ENCODE measurements around the gene CHRM2. TPM values are rescaled to one million over a fixed set of nuclear protein-coding genes. Genes with fewer than 3 reads are reported as not detected.

The CHRM2 gene
- total and polyA plus RNA-seq, 9 donors: 0.05 to 0.69 (median 0.42) TPM; not detected in 2

DNA sequence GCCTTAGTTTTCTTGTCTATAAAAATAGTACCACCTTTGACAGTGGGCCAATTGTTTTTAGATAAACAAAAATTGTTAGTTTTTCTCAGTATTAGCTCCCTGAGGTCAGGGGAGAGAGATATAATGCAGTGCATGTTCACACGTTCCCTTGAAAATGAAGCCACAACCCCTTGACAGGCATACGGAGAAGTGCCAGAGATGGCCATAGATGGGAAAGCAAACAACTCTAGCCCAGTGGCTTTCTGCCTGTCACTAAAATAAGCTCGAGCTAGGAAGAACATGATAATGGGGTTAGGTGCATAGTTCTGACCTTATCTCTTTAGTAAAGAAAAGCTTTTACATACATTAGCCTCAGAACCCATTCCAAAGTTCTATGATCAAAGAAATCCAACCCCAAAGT, 124.9 kb downstream of the CHRM2 start:
- no peak overlapping the region for H3K4me3 ChIP-seq
- no peaks in the 10 kb centered on the region for H3K9me3 ChIP-seq
- H3K27me3 ChIP-seq: no peaks in the 10 kb centered on the region
- no peaks in the 10 kb centered on the region for H3K4me1 ChIP-seq (ENCODE audit: insufficient read depth)
- no peaks in the 10 kb centered on the region for H3K36me3 ChIP-seq
- intact Hi-C loops (cut with DNase I): no loop called here
- 60 to 64% (median 64%) methylated on average over 3 of the region's 3 CpGs for WGBS, 3 donors
- no peak for DNase-seq
- H3K27ac ChIP-seq: no peak overlapping the region
- TF ChIP-seq POLR2A (IDR thresholded peaks at IDR 0.05) (no peak), EP300 (IDR thresholded peaks at IDR 0.05) (no peak)
- TF ChIP-seq, protein P1, sequence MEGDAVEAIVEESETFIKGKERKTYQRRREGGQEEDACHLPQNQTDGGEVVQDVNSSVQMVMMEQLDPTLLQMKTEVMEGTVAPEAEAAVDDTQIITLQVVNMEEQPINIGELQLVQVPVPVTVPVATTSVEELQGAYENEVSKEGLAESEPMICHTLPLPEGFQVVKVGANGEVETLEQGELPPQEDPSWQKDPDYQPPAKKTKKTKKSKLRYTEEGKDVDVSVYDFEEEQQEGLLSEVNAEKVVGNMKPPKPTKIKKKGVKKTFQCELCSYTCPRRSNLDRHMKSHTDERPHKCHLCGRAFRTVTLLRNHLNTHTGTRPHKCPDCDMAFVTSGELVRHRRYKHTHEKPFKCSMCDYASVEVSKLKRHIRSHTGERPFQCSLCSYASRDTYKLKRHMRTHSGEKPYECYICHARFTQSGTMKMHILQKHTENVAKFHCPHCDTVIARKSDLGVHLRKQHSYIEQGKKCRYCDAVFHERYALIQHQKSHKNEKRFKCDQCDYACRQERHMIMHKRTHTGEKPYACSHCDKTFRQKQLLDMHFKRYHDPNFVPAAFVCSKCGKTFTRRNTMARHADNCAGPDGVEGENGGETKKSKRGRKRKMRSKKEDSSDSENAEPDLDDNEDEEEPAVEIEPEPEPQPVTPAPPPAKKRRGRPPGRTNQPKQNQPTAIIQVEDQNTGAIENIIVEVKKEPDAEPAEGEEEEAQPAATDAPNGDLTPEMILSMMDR (IDR thresholded peaks at IDR 0.05): no peak

DNA sequence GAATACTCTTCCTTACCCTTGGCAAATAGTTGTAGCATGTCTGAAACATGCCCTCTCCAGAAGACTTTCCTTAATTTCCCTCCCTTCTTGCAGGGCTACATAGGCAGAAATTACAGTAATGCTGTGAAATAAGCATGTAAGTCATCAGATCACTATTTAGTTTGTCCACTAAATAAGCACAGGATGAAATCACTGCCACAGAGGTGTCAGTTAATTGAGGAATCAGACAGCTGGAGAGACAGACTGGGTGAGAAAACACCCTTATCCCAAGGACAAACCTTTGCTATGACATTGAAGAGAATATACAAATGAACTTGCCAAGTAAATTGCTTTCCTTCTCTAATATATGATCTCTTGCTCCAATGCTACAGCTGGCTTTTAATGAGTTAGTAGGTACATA, 129.3 kb downstream of the CHRM2 start:
- H3K9me3 ChIP-seq: no peaks in the 10 kb centered on the region
- no peaks in the 10 kb centered on the region for H3K27me3 ChIP-seq
- no peaks in the 10 kb centered on the region for H3K36me3 ChIP-seq
- no peak for DNase-seq
- H3K4me1 ChIP-seq (ENCODE audit: insufficient read depth): no peaks in the 10 kb centered on the region
- H3K4me3 ChIP-seq: no peak overlapping the region
- intact Hi-C loops (cut with DNase I): no loop called here
- H3K27ac ChIP-seq: no peak overlapping the region
- TF ChIP-seq EP300 (IDR thresholded peaks at IDR 0.05): no peak
- TF ChIP-seq, protein P1 (IDR thresholded peaks at IDR 0.05): no peak
- TF ChIP-seq POLR2A (IDR thresholded peaks at IDR 0.05): no peak

DNA sequence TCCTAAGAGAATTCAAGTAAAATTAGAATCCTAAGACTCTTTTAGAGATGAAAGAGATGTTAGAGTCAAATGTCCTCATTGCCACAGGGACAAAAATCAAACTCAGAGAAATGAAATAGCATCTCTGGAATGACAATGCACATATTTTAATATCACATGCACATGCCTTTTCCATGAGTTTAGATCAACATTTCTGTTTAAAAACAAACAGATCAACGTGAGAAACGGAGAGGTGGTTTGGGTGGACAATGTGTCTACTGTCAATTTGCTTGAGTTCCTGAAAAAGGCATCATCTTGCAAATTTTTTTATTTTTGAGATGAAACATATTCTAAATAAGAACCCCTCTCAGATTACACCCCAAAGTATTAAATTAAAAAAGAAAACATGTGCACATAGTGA, 130.0 kb downstream of the CHRM2 start:
- Histone ChIP-seq H3K4me1 (ENCODE audit: insufficient read depth) (no peaks in the 10 kb centered on the region), H3K27me3 (no peaks in the 10 kb centered on the region), H3K9me3 (no peaks in the 10 kb centered on the region), H3K4me3 (no peak overlapping the region), H3K27ac (no peak overlapping the region), H3K36me3 (no peaks in the 10 kb centered on the region)
- DNase-seq: no peak
- 49 to 66% (median 54%) methylated on average over 2 of the region's 2 CpGs for WGBS, 3 donors
- intact Hi-C loops (cut with DNase I): no loop called here
- TF ChIP-seq, protein P1 (IDR thresholded peaks at IDR 0.05): no peak
- TF ChIP-seq POLR2A (IDR thresholded peaks at IDR 0.05) (no peak), EP300 (IDR thresholded peaks at IDR 0.05) (no peak)

DNA sequence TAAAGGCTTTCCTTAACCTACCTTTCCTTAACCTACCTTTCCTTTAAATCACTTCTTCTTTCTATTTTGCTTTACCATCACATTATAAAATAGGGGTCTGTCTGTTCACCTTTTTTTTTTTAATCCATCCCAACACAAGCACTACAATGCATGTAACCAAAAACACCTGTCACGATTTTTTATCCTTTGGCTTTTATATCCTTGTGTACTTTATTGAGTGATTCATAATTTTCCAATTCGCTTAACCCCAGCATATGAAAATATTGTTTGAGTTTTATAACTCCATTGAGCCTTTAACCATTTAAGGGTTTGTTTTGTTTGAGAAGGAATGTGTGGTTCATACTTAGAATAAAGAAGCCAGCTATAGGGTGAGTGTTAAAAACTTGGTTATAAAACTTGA, 132.2 kb downstream of the CHRM2 start:
- Histone ChIP-seq H3K36me3 (no peaks in the 10 kb centered on the region), H3K27me3 (no peaks in the 10 kb centered on the region), H3K4me3 (no peak overlapping the region), H3K4me1 (ENCODE audit: insufficient read depth) (no peaks in the 10 kb centered on the region), H3K27ac (no peak overlapping the region), H3K9me3 (no peaks in the 10 kb centered on the region)
- WGBS, 3 donors: 35 to 45% (median 43%) methylated on average over 2 of the region's 2 CpGs
- DNase-seq: no peak
- intact Hi-C loops (cut with DNase I): no loop called here
- TF ChIP-seq EP300 (IDR thresholded peaks at IDR 0.05) (no peak), POLR2A (IDR thresholded peaks at IDR 0.05) (no peak)
- TF ChIP-seq, protein P1 (IDR thresholded peaks at IDR 0.05): no peak

DNA sequence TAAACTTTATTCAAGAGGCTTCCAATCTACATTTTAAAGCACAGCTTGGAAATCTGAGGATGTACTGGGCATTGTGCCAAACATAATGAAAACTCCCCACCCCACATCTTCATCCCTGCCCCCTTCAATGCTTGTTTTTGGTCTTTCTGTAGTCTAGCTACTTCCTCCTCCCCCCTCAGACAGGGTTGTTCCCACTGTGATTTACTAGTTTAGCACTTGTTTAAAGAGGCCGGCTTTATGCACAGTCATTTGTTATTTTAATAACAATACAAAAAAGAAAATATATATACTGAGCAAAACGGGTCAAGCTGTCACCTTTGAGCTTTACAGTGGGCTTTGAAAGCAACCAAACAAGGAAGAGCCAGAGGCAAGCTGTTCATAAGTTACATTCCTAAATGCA, 132.6 kb downstream of the CHRM2 start:
- H3K4me3 ChIP-seq: no peak overlapping the region
- DNase-seq: no peak
- intact Hi-C loops (cut with DNase I): no loop called here
- H3K4me1 ChIP-seq (ENCODE audit: insufficient read depth): no peaks in the 10 kb centered on the region
- no peak overlapping the region for H3K27ac ChIP-seq
- no peaks in the 10 kb centered on the region for H3K36me3 ChIP-seq
- no peak for TF ChIP-seq EP300 (IDR thresholded peaks at IDR 0.05)
- no peak for TF ChIP-seq POLR2A (IDR thresholded peaks at IDR 0.05)
- TF ChIP-seq, protein P1 (IDR thresholded peaks at IDR 0.05): no peak
- WGBS, 3 donors: 11 to 16% (median 11%) methylated on average over 2 of the region's 2 CpGs
- no peaks in the 10 kb centered on the region for H3K9me3 ChIP-seq
- H3K27me3 ChIP-seq: no peaks in the 10 kb centered on the region
